H1 (cell line): Measurements from ENCODE around the gene TYW1B. TPM values are rescaled to one million over a fixed set of nuclear protein-coding genes. Genes with fewer than 3 reads are reported as not detected.

Source experiments
- CTCF ChIA-PET: fragments of 300-600 bp; sonication (Branson Sonifier 250); formaldehyde crosslinking; loops from one replicate; lab custom pipeline; 2021; ENCODE audit not compliant: partially characterized antibody; lab: Charles Lee
- POLR2A ChIA-PET: fragments of 300-600 bp; sonication (Branson Sonifier 250); formaldehyde crosslinking; loops from one replicate; lab custom pipeline; 2021; ENCODE audit warnings: inconsistent platforms; ENCODE audit not compliant: partially characterized antibody; lab: Charles Lee
- DNase-seq, 2 experiments: peaks; one replicate each; pipeline versions ENCODE4 v3.0.0 to v3.0.0-alpha.2; 2010 to 2022; ENCODE audit warnings: low spot score in 2 of 2, low read depth in 1 of 2, mixed read lengths in 1 of 2
- FAIRE-seq: peaks from 2 replicates; lab custom pipeline; 2011; peaks lifted over from hg19 to GRCh38; lab: Jason Lieb, UNC
- H2AFZ ChIP-seq: 2 replicates; pipeline ENCODE4 v1.8.1; 2012; ENCODE audit warnings: low read length, inconsistent platforms
- H2AK5ac ChIP-seq: 2 replicates; pipeline ENCODE4 v1.6.1; 2013; ENCODE audit warnings: low read depth, low read length
- H2BK120ac ChIP-seq: replicated peaks from 2 replicates; pipeline ENCODE3; 2013; ENCODE audit warnings: low read depth, low read length, inconsistent platforms
- H2BK12ac ChIP-seq: 2 replicates; pipeline ENCODE4 v1.6.1; 2013; ENCODE audit warnings: low read depth, low read length
- H2BK15ac ChIP-seq: 2 replicates; pipeline ENCODE4 v1.6.1; 2013; ENCODE audit warnings: low read length
- H2BK20ac ChIP-seq: 2 replicates; pipeline ENCODE4 v1.6.1; 2013; ENCODE audit warnings: low read length
- H2BK5ac ChIP-seq: 2 replicates; pipeline ENCODE4 v1.6.1; 2013; ENCODE audit warnings: low read depth, low read length
- H3K14ac ChIP-seq: 2 replicates; pipeline ENCODE4 v1.6.1; 2013; ENCODE audit warnings: inconsistent platforms; ENCODE audit not compliant: insufficient read length
- H3K18ac ChIP-seq: 2 replicates; pipeline ENCODE4 v1.6.1; 2013; ENCODE audit warnings: low read length; ENCODE audit errors: extremely low read depth
- H3K23ac ChIP-seq: 2 replicates; pipeline ENCODE4 v1.6.1; 2013; ENCODE audit warnings: inconsistent platforms; ENCODE audit not compliant: insufficient read length
- H3K23me2 ChIP-seq: 2 replicates; pipeline ENCODE4 v1.6.1; 2013; ENCODE audit warnings: low read depth, low read length
- H3K27ac ChIP-seq: 2 replicates; pipeline ENCODE4 v1.6.1; 2011; ENCODE audit warnings: low read depth, low read length, inconsistent platforms
- H3K27me3 ChIP-seq, 4 experiments: replicated peaks in 1 of 4; 1 replicate in 1 of 4; 2 replicates in 3 of 4; pipeline versions ENCODE4 v1.6.1 to v1.8.1; 2011 to 2013; ENCODE audit warnings: low read length in 3 of 4, mild to moderate bottlenecking in 3 of 4, inconsistent platforms in 2 of 4, mixed read lengths in 2 of 4, moderate library complexity in 1 of 4; ENCODE audit not compliant: control insufficient read depth in 3 of 4, insufficient read depth in 3 of 4; ENCODE audit errors: extremely low read depth in 1 of 4
- H3K36me3 ChIP-seq, 4 experiments: 2 replicates each; pipeline versions ENCODE4 v1.6.1 to v1.8.1; 2011 to 2013; ENCODE audit warnings: mild to moderate bottlenecking in 4 of 4, low read length in 3 of 4, moderate library complexity in 2 of 4, control low read depth in 1 of 4, inconsistent platforms in 1 of 4; ENCODE audit not compliant: insufficient read depth in 4 of 4, control insufficient read depth in 2 of 4
- H3K4ac ChIP-seq: replicated peaks from 2 replicates; pipeline ENCODE3; 2013; ENCODE audit warnings: low read length, low read depth, mixed read lengths, inconsistent platforms; ENCODE audit not compliant: insufficient read length
- H3K4me1 ChIP-seq, 4 experiments: replicated peaks in 1 of 4; 1 replicate in 1 of 4; 2 replicates in 3 of 4; pipeline versions ENCODE4 v1.6.1 to v1.8.1; 2011 to 2013; ENCODE audit warnings: low read length in 3 of 4, inconsistent platforms in 2 of 4, mixed read lengths in 1 of 4; ENCODE audit not compliant: insufficient read depth in 4 of 4, control insufficient read depth in 3 of 4
- H3K4me2 ChIP-seq, 2 experiments: 2 replicates each; pipeline versions ENCODE4 v1.6.1 to v1.8.1; 2011 to 2013; ENCODE audit warnings: low read depth in 2 of 2, low read length in 2 of 2, control low read depth in 1 of 2, inconsistent platforms in 1 of 2, mild to moderate bottlenecking in 1 of 2; ENCODE audit not compliant: insufficient read depth in 1 of 2
- H3K4me3 ChIP-seq, 4 experiments: fragments of 200-600, 300-600 bp in 1 of 4; sonication (generic), shearing (Covaris generic), sonication (Bioruptor Twin) in 1 of 4; 2 replicates each; pipeline versions ENCODE4 v1.5.1 to v1.8.1; 2011 to 2016; ENCODE audit warnings: low read length in 4 of 4, low read depth in 3 of 4, control low read depth in 2 of 4, inconsistent platforms in 2 of 4, mild to moderate bottlenecking in 2 of 4, mixed read lengths in 1 of 4, moderate library complexity in 1 of 4; ENCODE audit not compliant: insufficient read depth in 2 of 4; ENCODE audit errors: extremely low read depth in 1 of 4
- H3K56ac ChIP-seq: replicated peaks from 2 replicates; pipeline ENCODE3; 2013; ENCODE audit warnings: low read depth, mild to moderate bottlenecking, mixed read lengths, low read length, inconsistent platforms; ENCODE audit not compliant: insufficient read length
- H3K79me1 ChIP-seq: 2 replicates; pipeline ENCODE4 v1.6.1; 2013; ENCODE audit warnings: low read depth, low read length, control low read depth
- H3K79me2 ChIP-seq, 2 experiments: 2 replicates each; pipeline versions ENCODE4 v1.6.1 to v1.8.1; 2012 to 2013; ENCODE audit warnings: low read length in 2 of 2, mild to moderate bottlenecking in 2 of 2, inconsistent platforms in 1 of 2; ENCODE audit not compliant: insufficient read depth in 2 of 2, control insufficient read depth in 1 of 2
- H3K9ac ChIP-seq, 4 experiments: replicated peaks in 1 of 4; 1 replicate in 1 of 4; 2 replicates in 3 of 4; pipeline versions ENCODE4 v1.6.1 to v1.8.1; 2011 to 2013; ENCODE audit warnings: low read depth in 3 of 4, low read length in 3 of 4, control low read depth in 2 of 4, mild to moderate bottlenecking in 2 of 4, moderate library complexity in 2 of 4, inconsistent platforms in 1 of 4; ENCODE audit errors: extremely low read depth in 1 of 4
- H3K9me3 ChIP-seq, 2 experiments: 2 replicates each; pipeline versions ENCODE4 v1.6.1 to v1.8.1; 2012 to 2013; ENCODE audit warnings: mild to moderate bottlenecking in 2 of 2, moderate library complexity in 2 of 2, control low read depth in 1 of 2, inconsistent platforms in 1 of 2, low read depth in 1 of 2, low read length in 1 of 2, mixed read lengths in 1 of 2; ENCODE audit not compliant: insufficient read depth in 2 of 2
- H4K20me1 ChIP-seq, 2 experiments: replicated peaks in 1 of 2; 2 replicates each; pipeline versions ENCODE3 to v1.8.1; 2011 to 2013; ENCODE audit warnings: inconsistent platforms in 2 of 2, low read length in 2 of 2, mild to moderate bottlenecking in 1 of 2; ENCODE audit not compliant: insufficient read depth in 2 of 2, control insufficient read depth in 1 of 2
- H4K5ac ChIP-seq: 2 replicates; pipeline ENCODE4 v1.6.1; 2013; ENCODE audit warnings: low read length, low read depth, mixed read lengths, inconsistent platforms; ENCODE audit not compliant: insufficient read length
- H4K8ac ChIP-seq: 2 replicates; pipeline ENCODE4 v1.8.0; 2013; ENCODE audit warnings: mild to moderate bottlenecking, moderate library complexity, low read length, inconsistent platforms; ENCODE audit not compliant: insufficient read depth; ENCODE audit errors: extremely low read depth
- H4K91ac ChIP-seq: replicated peaks from 2 replicates; pipeline ENCODE3; 2013; ENCODE audit warnings: low read length, mixed read lengths, inconsistent platforms; ENCODE audit not compliant: insufficient read length
- EGR1 ChIP-seq: IDR thresholded peaks from 2 replicates; pipeline ENCODE4 v1.6.1; 2011; ENCODE audit warnings: low read depth, low read length, borderline replicate concordance
- EP300 ChIP-seq, 2 experiments: IDR thresholded peaks; 1 replicate in 1 of 2; 2 replicates in 1 of 2; pipeline ENCODE4 v1.6.1; 2011 to 2012; ENCODE audit warnings: low read depth in 2 of 2, low read length in 2 of 2, mild to moderate bottlenecking in 2 of 2, borderline replicate concordance in 1 of 2, inconsistent platforms in 1 of 2, moderate library complexity in 1 of 2
- RXRA ChIP-seq: IDR thresholded peaks from 2 replicates; pipeline ENCODE4 v1.6.1; 2011; ENCODE audit warnings: low read depth, mild to moderate bottlenecking, low read length, moderate library complexity; ENCODE audit not compliant: insufficient read depth
- SRF ChIP-seq: IDR thresholded peaks from 2 replicates; pipeline ENCODE4 v1.6.1; 2011; ENCODE audit warnings: mild to moderate bottlenecking, low read depth, low read length, moderate library complexity
- YY1 ChIP-seq: IDR thresholded peaks from 2 replicates; pipeline ENCODE4 v1.6.1; 2011; ENCODE audit warnings: low read depth, mild to moderate bottlenecking, low read length
- WGBS, 2 experiments: shearing (Covaris generic) in 1 of 2; methylation state at CpG; one replicate each; pipeline versions ENCODE4 v1.1.6 to v1.1.7; 2013 to 2015; ENCODE audit warnings: low lambda C conversion rate in 2 of 2, mixed read lengths in 2 of 2, inconsistent platforms in 1 of 2, low coverage in 1 of 2, missing lambda C conversion rate in 1 of 2; ENCODE audit not compliant: insufficient replicate concordance in 2 of 2, insufficient coverage in 1 of 2, insufficient read length in 1 of 2; ENCODE audit errors: extremely low coverage in 1 of 2, missing lambda C conversion rate in 1 of 2; 5-methylcytosine and 5-hydroxymethylcytosine counted together
- polyA plus RNA-seq, 7 experiments: library from polyadenylated mRNA; depleted of rRNA in 3 of 7; stranded (reverse) in 5 of 7; unstranded in 2 of 7; fragments of >200 nt in 5 of 7; fragments of 200-250 nt in 2 of 7; gene quantifications; 1 replicate in 5 of 7; 2 replicates in 1 of 7; 4 replicates in 1 of 7; pipeline versions ENCODE4 v1.2.1 to v1.2.3, GENCODE V29; 2011 to 2013; ENCODE audit warnings: missing spikeins in 2 of 7, mixed read lengths in 2 of 7
- total RNA-seq: library from RNA; stranded (reverse); fragmentation: NEBNext Ultra II Directional; extraction: Animal tissue kit (Norgen Biotek cat#: 25700); gene quantifications from 2 replicates; pipeline ENCODE4 v1.2.1, GENCODE V29; 2021

The TYW1B gene
- total and polyA plus RNA-seq, 2 of the 8 experiments (the other 6 are each of a cell fraction or from before 2014, with no cell fraction given), result 6.8 to 12.6 TPM

GRCh38 chr7:72674394-72674793 lies 153.6 kb downstream of the TYW1B start:
- H4K91ac ChIP-seq, result no peak overlapping the region
- WGBS, 2 experiments, result 94% methylated on average over 3 of the region's 3 CpGs; no CpG with 5 or more reads in 1 of the 2 experiments
- H3K36me3 ChIP-seq, result no peaks in the 10 kb centered on the region
- H3K4me1 ChIP-seq, result no peaks in the 10 kb centered on the region
- H3K4me2 ChIP-seq, result no peak overlapping the region
- no peak overlapping the region for H3K18ac ChIP-seq
- H2BK15ac ChIP-seq, result no peak overlapping the region
- no peak overlapping the region for H2BK120ac ChIP-seq
- H3K79me2 ChIP-seq, result no peaks in the 10 kb centered on the region
- H3K4me3 ChIP-seq, result no peak overlapping the region
- CTCF ChIA-PET, result no interaction called here
- POLR2A ChIA-PET, result no interaction called here
- DNase-seq (no peak), FAIRE-seq (no peak)
- H2BK5ac ChIP-seq, result no peak overlapping the region
- no peaks in the 10 kb centered on the region for H4K20me1 ChIP-seq
- H2AK5ac ChIP-seq, result no peak overlapping the region
- no peak overlapping the region for H3K23ac ChIP-seq
- no peak overlapping the region for H2BK20ac ChIP-seq
- H3K27ac ChIP-seq, result no peak overlapping the region
- H3K27me3 ChIP-seq, result no peaks in the 10 kb centered on the region
- no peak overlapping the region for H3K9ac ChIP-seq
- H3K9me3 ChIP-seq, result no peaks in the 10 kb centered on the region
- H4K5ac ChIP-seq, result no peak overlapping the region
- no peak overlapping the region for H2AFZ ChIP-seq
- no peak overlapping the region for H3K56ac ChIP-seq
- H2BK12ac ChIP-seq, result no peak overlapping the region
- no peak overlapping the region for H4K8ac ChIP-seq
- H3K23me2 ChIP-seq, result no peaks in the 10 kb centered on the region
- no peaks in the 10 kb centered on the region for H3K79me1 ChIP-seq
- no peak overlapping the region for H3K4ac ChIP-seq
- H3K14ac ChIP-seq, result no peak overlapping the region
- TF ChIP-seq EGR1 (no peak), EP300 (IDR thresholded peaks at IDR 0.05; ENCODE audit: borderline replicate concordance in 1 of 2, low read depth in 2 of 2, low read length in 2 of 2) (no peak), SRF (no peak), YY1 (no peak), RXRA (no peak)
